ENCODE measurements around the gene SHC2. TPM values are rescaled to one million over a fixed set of nuclear protein-coding genes. Genes with fewer than 3 reads are reported as not detected.

SHC2 gene
- total RNA-seq, 1 experiment from 2014 or later: 16.6 TPM

- no peaks in the 10 kb centered on the region for H3K36me3 Mint-ChIP-seq (ENCODE audit: insufficient read depth in 1 of 3, low read depth in 3 of 3)
- H3K4me1 ChIP-seq (ENCODE audit: insufficient read depth, low read length): no peaks in the 10 kb centered on the region
- H2BK15ac ChIP-seq (ENCODE audit: low read depth, low read length): no peak overlapping the region
- no peak overlapping the region for H3K4me3 Mint-ChIP-seq
- H4K20me1 ChIP-seq (ENCODE audit: control insufficient read depth, insufficient read depth, insufficient read length): no peaks in the 10 kb centered on the region
- H3K27me3 Mint-ChIP-seq (ENCODE audit: low read depth): peaks cover 14% of the 10 kb centered on the region
- TF ChIP-seq CTCF (conservative IDR thresholded peaks at IDR 0.05): no peak
- H3K4me2 ChIP-seq (ENCODE audit: insufficient read depth, insufficient read length, low read length): no peak overlapping the region
- H4K91ac ChIP-seq (ENCODE audit: insufficient read length, low read depth, low read length): no peak overlapping the region
- no peak overlapping the region for H3K9ac ChIP-seq (ENCODE audit: extremely low read depth, insufficient read length, low read length)
- no peak overlapping the region for H2BK120ac ChIP-seq (ENCODE audit: low read depth, low read length, poor library complexity, severe bottlenecking)
- H3K4me1 Mint-ChIP-seq: no peaks in the 10 kb centered on the region
- WGBS (ENCODE audit: extremely low coverage, insufficient read length, low lambda C conversion rate): no CpG with 5 or more reads among the region's 20 CpGs
- H2BK20ac ChIP-seq (ENCODE audit: low read depth, low read length, poor library complexity, severe bottlenecking): no peak overlapping the region
- H4K8ac ChIP-seq (replicated peaks; ENCODE audit: insufficient read length, low read depth, low read length): no peak overlapping the region
- no peak overlapping the region for H3K56ac ChIP-seq (ENCODE audit: insufficient read length, low read depth, low read length)
- H3K27me3 ChIP-seq (ENCODE audit: insufficient read depth, low read length): no peaks in the 10 kb centered on the region
- no peaks in the 10 kb centered on the region for H3K23me2 ChIP-seq (ENCODE audit: insufficient read length, low read depth, low read length, poor library complexity, severe bottlenecking)
- no peaks in the 10 kb centered on the region for H3K79me2 ChIP-seq (ENCODE audit: insufficient read depth, low read length)
- H3K27ac ChIP-seq (ENCODE audit: insufficient read length, low read depth, low read length): no peak overlapping the region
- no peak overlapping the region for H3K23ac ChIP-seq (ENCODE audit: insufficient read length, low read depth, low read length)
- no peak overlapping the region for H3K4ac ChIP-seq (ENCODE audit: low read depth, low read length)
- no peaks in the 10 kb centered on the region for H3K79me1 ChIP-seq (ENCODE audit: insufficient read depth, low read depth, low read length, poor library complexity, severe bottlenecking)
- H2AK5ac ChIP-seq (ENCODE audit: insufficient read length, low read length): no peak overlapping the region
- DNase-seq: no peak
- no peak overlapping the region for H4K5ac ChIP-seq (ENCODE audit: insufficient read length, low read depth, low read length)
- H3K27ac Mint-ChIP-seq: no peak overlapping the region
- H3K9me3 ChIP-seq (ENCODE audit: control insufficient read depth, low read depth, low read length): no peaks in the 10 kb centered on the region
- no peak overlapping the region for H3K14ac ChIP-seq (ENCODE audit: insufficient read depth, low read length)
- H3K18ac ChIP-seq (ENCODE audit: insufficient read length, low read depth, low read length): no peak overlapping the region
- no peak overlapping the region for H2BK5ac ChIP-seq (ENCODE audit: insufficient read length, low read length)
- peaks cover 0 to 4% of the 10 kb centered on the region in 2 experiments; a peak in 1 of 5 replicates for H3K9me3 Mint-ChIP-seq
- no peak overlapping the region for H3T11ph ChIP-seq (ENCODE audit: low read length)
- no peak overlapping the region for H2BK12ac ChIP-seq (ENCODE audit: insufficient read length, low read depth, low read length)
- H2AFZ ChIP-seq (ENCODE audit: low read length): no peak overlapping the region
Measured at GRCh38 chr19:470701-471100, 9.9 kb upstream of the SHC2 start.
